Lower leg skin (tissue), 3 donors: ENCODE data around the gene ELAPOR2.

Experiments used
- POLR2A ChIP-seq, 2 donors: fragments of 450-650 bp; IDR thresholded peaks; one replicate each; pipeline ENCODE4 v1.6.1; 2016 to 2017; ENCODE audit warnings: antibody characterized with exemption in 2 of 2, mild to moderate bottlenecking in 1 of 2, moderate library complexity in 1 of 2
- TF ChIP-seq, protein P1 (sequence below), 3 donors: fragments of 450-650 bp; IDR thresholded peaks; one replicate each; pipeline ENCODE4 v1.5.1; 2016; ENCODE audit warnings: antibody characterized with exemption in 3 of 3, mild to moderate bottlenecking in 3 of 3, moderate library complexity in 2 of 3

DNA sequence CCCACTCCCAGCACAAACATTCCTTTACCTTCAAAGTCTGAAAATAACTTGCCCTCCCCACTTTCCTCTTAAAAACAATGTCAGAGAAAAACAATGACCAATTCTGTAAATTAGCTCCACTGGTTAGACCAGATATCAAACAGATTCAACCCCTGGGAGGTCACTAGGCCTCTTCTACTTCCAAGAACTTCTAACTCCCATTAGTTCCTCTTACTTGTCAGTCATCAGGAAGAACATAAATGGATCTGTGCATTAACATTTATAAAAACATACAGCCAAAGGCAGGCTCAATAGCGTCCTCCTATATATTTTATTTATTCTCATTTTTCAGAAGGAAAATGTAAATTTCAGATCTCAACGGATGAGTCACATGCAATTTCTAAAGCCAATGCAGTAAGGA lies 2.2 kb downstream of the ELAPOR2 start:
- TF ChIP-seq POLR2A (IDR thresholded peaks at IDR 0.05), result no peak
- TF ChIP-seq, protein P1, sequence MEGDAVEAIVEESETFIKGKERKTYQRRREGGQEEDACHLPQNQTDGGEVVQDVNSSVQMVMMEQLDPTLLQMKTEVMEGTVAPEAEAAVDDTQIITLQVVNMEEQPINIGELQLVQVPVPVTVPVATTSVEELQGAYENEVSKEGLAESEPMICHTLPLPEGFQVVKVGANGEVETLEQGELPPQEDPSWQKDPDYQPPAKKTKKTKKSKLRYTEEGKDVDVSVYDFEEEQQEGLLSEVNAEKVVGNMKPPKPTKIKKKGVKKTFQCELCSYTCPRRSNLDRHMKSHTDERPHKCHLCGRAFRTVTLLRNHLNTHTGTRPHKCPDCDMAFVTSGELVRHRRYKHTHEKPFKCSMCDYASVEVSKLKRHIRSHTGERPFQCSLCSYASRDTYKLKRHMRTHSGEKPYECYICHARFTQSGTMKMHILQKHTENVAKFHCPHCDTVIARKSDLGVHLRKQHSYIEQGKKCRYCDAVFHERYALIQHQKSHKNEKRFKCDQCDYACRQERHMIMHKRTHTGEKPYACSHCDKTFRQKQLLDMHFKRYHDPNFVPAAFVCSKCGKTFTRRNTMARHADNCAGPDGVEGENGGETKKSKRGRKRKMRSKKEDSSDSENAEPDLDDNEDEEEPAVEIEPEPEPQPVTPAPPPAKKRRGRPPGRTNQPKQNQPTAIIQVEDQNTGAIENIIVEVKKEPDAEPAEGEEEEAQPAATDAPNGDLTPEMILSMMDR (IDR thresholded peaks at IDR 0.05), result no peak
